ENCODE measurements around the gene ZNF846.
"Not testable (repeated sequence)": the region's sequence is repeated elsewhere in the genome, so short reads cannot be mapped to it uniquely, and the experiment has no call there.

ZNF846 gene

GRCh38 chr19:9793071-9793591 is 24.6 kb upstream of the ZNF846 start:
- peak in 1 of 3 donors; percentile 51 for DNase-seq

GRCh38 chr19:9792206-9793070 is 23.9 kb upstream of the ZNF846 start:
- H3K27me3 ChIP-seq (replicated peaks; ENCODE audit: control insufficient read depth, insufficient read depth, low read length, poor library complexity, severe bottlenecking): no peaks in the 10 kb centered on the region
- peak overlapping the region; percentile 91 for H3K27ac ChIP-seq (ENCODE audit: insufficient read depth, low read length, poor library complexity, severe bottlenecking)
- H3K9me3 ChIP-seq (ENCODE audit: control insufficient read depth, low read length): no peaks in the 10 kb centered on the region
- no peaks in the 10 kb centered on the region for H3K36me3 ChIP-seq (ENCODE audit: control insufficient read depth, insufficient read depth, low read length)
- H3K4me1 ChIP-seq (ENCODE audit: control insufficient read depth, insufficient read depth, low read length, poor library complexity, severe bottlenecking): peaks cover 3% of the 10 kb centered on the region
- peak; percentile 89 to 92 (median 90) for DNase-seq
- H3K4me3 ChIP-seq (ENCODE audit: insufficient read depth, low read depth, low read length, poor library complexity, severe bottlenecking): peak overlapping the region; percentile 68

More at GRCh38 chr19:9793071-9793591, 24.6 kb upstream of the ZNF846 start:
- Histone ChIP-seq H3K4me3 (ENCODE audit: insufficient read depth, low read depth, low read length, poor library complexity, severe bottlenecking) (peak overlapping the region; percentile 50), H3K27me3 (replicated peaks; ENCODE audit: control insufficient read depth, insufficient read depth, low read length, poor library complexity, severe bottlenecking) (no peaks in the 10 kb centered on the region), H3K27ac (ENCODE audit: insufficient read depth, low read length, poor library complexity, severe bottlenecking) (peak overlapping the region; percentile 91), H3K36me3 (ENCODE audit: control insufficient read depth, insufficient read depth, low read length) (no peaks in the 10 kb centered on the region), H3K4me1 (ENCODE audit: control insufficient read depth, insufficient read depth, low read length, poor library complexity, severe bottlenecking) (peaks cover 3% of the 10 kb centered on the region), H3K9me3 (ENCODE audit: control insufficient read depth, low read length) (no peaks in the 10 kb centered on the region)

- Histone ChIP-seq H3K27ac (ENCODE audit: insufficient read depth, low read length, poor library complexity, severe bottlenecking) (peak overlapping the region; percentile 91), H3K9me3 (ENCODE audit: control insufficient read depth, low read length) (no peaks in the 10 kb centered on the region), H3K36me3 (ENCODE audit: control insufficient read depth, insufficient read depth, low read length) (no peaks in the 10 kb centered on the region), H3K4me3 (ENCODE audit: insufficient read depth, low read depth, low read length, poor library complexity, severe bottlenecking) (peak overlapping the region; percentile 68), H3K27me3 (replicated peaks; ENCODE audit: control insufficient read depth, insufficient read depth, low read length, poor library complexity, severe bottlenecking) (no peaks in the 10 kb centered on the region), H3K4me1 (ENCODE audit: control insufficient read depth, insufficient read depth, low read length, poor library complexity, severe bottlenecking) (peaks cover 3% of the 10 kb centered on the region)
- peak; percentile 92 to 96 (median 92) for DNase-seq
Observed at GRCh38 chr19:9791552-9792205, 23.1 kb upstream of the ZNF846 start.

- H3K4me3 ChIP-seq (ENCODE audit: insufficient read depth, low read depth, low read length, poor library complexity, severe bottlenecking); H3K9me3 ChIP-seq (ENCODE audit: control insufficient read depth, low read length); DNase-seq; H3K27me3 ChIP-seq (replicated peaks; ENCODE audit: control insufficient read depth, insufficient read depth, low read length, poor library complexity, severe bottlenecking); H3K4me1 ChIP-seq (ENCODE audit: control insufficient read depth, insufficient read depth, low read length, poor library complexity, severe bottlenecking); H3K36me3 ChIP-seq (ENCODE audit: control insufficient read depth, insufficient read depth, low read length): not testable (repeated sequence)
- H3K27ac ChIP-seq (ENCODE audit: insufficient read depth, low read length, poor library complexity, severe bottlenecking): peak overlapping the region; percentile 91
Observed at GRCh38 chr19:9791073-9791367, 22.5 kb upstream of the ZNF846 start.

- H3K27me3 ChIP-seq (replicated peaks; ENCODE audit: control insufficient read depth, insufficient read depth, low read length, poor library complexity, severe bottlenecking); H3K27ac ChIP-seq (ENCODE audit: insufficient read depth, low read length, poor library complexity, severe bottlenecking); H3K36me3 ChIP-seq (ENCODE audit: control insufficient read depth, insufficient read depth, low read length); H3K9me3 ChIP-seq (ENCODE audit: control insufficient read depth, low read length); DNase-seq; H3K4me3 ChIP-seq (ENCODE audit: insufficient read depth, low read depth, low read length, poor library complexity, severe bottlenecking): not testable (repeated sequence)
- peaks cover 14% of the 10 kb centered on the region for H3K4me1 ChIP-seq (ENCODE audit: control insufficient read depth, insufficient read depth, low read length, poor library complexity, severe bottlenecking)
Observed at GRCh38 chr19:9789579-9789978, 21.0 kb upstream of the ZNF846 start.

GRCh38 chr19:9789066-9789465 is 20.5 kb upstream of the ZNF846 start:
- no peaks in the 10 kb centered on the region for H3K36me3 ChIP-seq (ENCODE audit: control insufficient read depth, insufficient read depth, low read length)
- H3K27me3 ChIP-seq (replicated peaks; ENCODE audit: control insufficient read depth, insufficient read depth, low read length, poor library complexity, severe bottlenecking): no peaks in the 10 kb centered on the region
- H3K4me3 ChIP-seq (ENCODE audit: insufficient read depth, low read depth, low read length, poor library complexity, severe bottlenecking): no peak overlapping the region
- H3K9me3 ChIP-seq (ENCODE audit: control insufficient read depth, low read length): no peaks in the 10 kb centered on the region
- DNase-seq: no peak
- H3K27ac ChIP-seq (ENCODE audit: insufficient read depth, low read length, poor library complexity, severe bottlenecking): no peak overlapping the region
- peaks cover 14% of the 10 kb centered on the region for H3K4me1 ChIP-seq (ENCODE audit: control insufficient read depth, insufficient read depth, low read length, poor library complexity, severe bottlenecking)

- H3K4me1 ChIP-seq (ENCODE audit: control insufficient read depth, insufficient read depth, low read length, poor library complexity, severe bottlenecking): peaks cover 14% of the 10 kb centered on the region
- not testable (repeated sequence) for H3K27ac ChIP-seq (ENCODE audit: insufficient read depth, low read length, poor library complexity, severe bottlenecking); H3K27me3 ChIP-seq (replicated peaks; ENCODE audit: control insufficient read depth, insufficient read depth, low read length, poor library complexity, severe bottlenecking); H3K36me3 ChIP-seq (ENCODE audit: control insufficient read depth, insufficient read depth, low read length); DNase-seq; H3K4me3 ChIP-seq (ENCODE audit: insufficient read depth, low read depth, low read length, poor library complexity, severe bottlenecking); H3K9me3 ChIP-seq (ENCODE audit: control insufficient read depth, low read length)
Observed at GRCh38 chr19:9788604-9789003, 20.1 kb upstream of the ZNF846 start.

GRCh38 chr19:9786819-9787218 is 18.3 kb upstream of the ZNF846 start:
- no peaks in the 10 kb centered on the region for H3K27me3 ChIP-seq (replicated peaks; ENCODE audit: control insufficient read depth, insufficient read depth, low read length, poor library complexity, severe bottlenecking)
- H3K4me3 ChIP-seq (ENCODE audit: insufficient read depth, low read depth, low read length, poor library complexity, severe bottlenecking): no peak overlapping the region
- peaks cover 14% of the 10 kb centered on the region for H3K4me1 ChIP-seq (ENCODE audit: control insufficient read depth, insufficient read depth, low read length, poor library complexity, severe bottlenecking)
- H3K9me3 ChIP-seq (ENCODE audit: control insufficient read depth, low read length): no peaks in the 10 kb centered on the region
- no peaks in the 10 kb centered on the region for H3K36me3 ChIP-seq (ENCODE audit: control insufficient read depth, insufficient read depth, low read length)
- H3K27ac ChIP-seq (ENCODE audit: insufficient read depth, low read length, poor library complexity, severe bottlenecking): no peak overlapping the region
- no peak for DNase-seq

GRCh38 chr19:9786342-9786741 is 17.8 kb upstream of the ZNF846 start:
- no peaks in the 10 kb centered on the region for H3K9me3 ChIP-seq (ENCODE audit: control insufficient read depth, low read length)
- H3K36me3 ChIP-seq (ENCODE audit: control insufficient read depth, insufficient read depth, low read length): no peaks in the 10 kb centered on the region
- no peaks in the 10 kb centered on the region for H3K27me3 ChIP-seq (replicated peaks; ENCODE audit: control insufficient read depth, insufficient read depth, low read length, poor library complexity, severe bottlenecking)
- peak overlapping the region; percentile 85 for H3K27ac ChIP-seq (ENCODE audit: insufficient read depth, low read length, poor library complexity, severe bottlenecking)
- peak overlapping the region; percentile 70 for H3K4me3 ChIP-seq (ENCODE audit: insufficient read depth, low read depth, low read length, poor library complexity, severe bottlenecking)
- H3K4me1 ChIP-seq (ENCODE audit: control insufficient read depth, insufficient read depth, low read length, poor library complexity, severe bottlenecking): peaks cover 11% of the 10 kb centered on the region
- DNase-seq: no peak

Data from effector memory CD4-positive, alpha-beta T cell (primary cell).